ENCODE data around the gene PPP1R16B. TPM values are rescaled to one million over a fixed set of nuclear protein-coding genes. Genes with fewer than 3 reads are reported as not detected.

PPP1R16B gene
- total RNA-seq, 4 donors from 2014 or later, result 0.87 to 5.6 (median 3.6) TPM

DNA sequence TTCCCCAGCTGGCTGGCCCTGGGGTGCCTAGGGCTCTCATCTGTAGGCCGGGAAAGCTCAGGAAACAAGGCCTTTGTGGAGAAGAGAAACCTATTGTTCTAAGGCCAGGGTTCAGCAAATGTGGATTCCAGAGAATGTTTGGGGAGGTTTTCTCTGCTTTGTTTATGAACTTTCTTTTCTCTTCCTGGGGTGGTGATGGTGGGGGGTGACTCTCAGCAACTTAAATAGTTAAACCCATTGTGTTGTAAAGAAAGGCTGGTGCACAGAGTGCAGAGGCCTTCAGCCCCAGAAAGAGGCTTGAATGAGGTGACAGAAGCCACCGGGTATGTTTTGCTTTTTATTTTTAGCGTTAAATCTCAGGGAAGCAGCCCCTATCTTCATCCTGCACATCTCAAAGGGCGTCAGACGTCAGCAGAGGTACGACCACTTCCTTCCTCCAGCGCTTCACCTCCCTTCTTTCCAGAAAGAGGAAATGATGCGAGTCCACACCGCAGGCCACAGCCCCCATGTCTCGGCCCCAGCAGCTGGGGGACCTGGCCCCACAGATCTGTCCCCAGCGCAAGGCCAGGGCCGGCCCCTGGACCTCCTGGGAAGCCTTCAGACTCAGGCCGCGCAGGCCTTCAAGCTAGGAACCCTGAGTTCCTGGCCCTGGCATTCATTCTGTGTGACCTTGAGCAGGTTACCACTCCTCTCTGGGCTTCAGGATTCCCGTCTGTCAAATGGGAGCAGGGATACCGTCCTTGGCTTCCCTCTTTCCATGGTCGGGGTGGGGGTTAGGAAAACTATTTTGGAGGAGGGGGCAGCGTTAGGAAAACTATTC, 605 bp upstream of the PPP1R16B start:
- TF ChIP-seq POLR2A (IDR thresholded peaks at IDR 0.05) (no peak), POLR2AphosphoS5 (IDR thresholded peaks at IDR 0.05) (no peak), EP300 (IDR thresholded peaks at IDR 0.05) (no peak)
- TF ChIP-seq, protein P1, sequence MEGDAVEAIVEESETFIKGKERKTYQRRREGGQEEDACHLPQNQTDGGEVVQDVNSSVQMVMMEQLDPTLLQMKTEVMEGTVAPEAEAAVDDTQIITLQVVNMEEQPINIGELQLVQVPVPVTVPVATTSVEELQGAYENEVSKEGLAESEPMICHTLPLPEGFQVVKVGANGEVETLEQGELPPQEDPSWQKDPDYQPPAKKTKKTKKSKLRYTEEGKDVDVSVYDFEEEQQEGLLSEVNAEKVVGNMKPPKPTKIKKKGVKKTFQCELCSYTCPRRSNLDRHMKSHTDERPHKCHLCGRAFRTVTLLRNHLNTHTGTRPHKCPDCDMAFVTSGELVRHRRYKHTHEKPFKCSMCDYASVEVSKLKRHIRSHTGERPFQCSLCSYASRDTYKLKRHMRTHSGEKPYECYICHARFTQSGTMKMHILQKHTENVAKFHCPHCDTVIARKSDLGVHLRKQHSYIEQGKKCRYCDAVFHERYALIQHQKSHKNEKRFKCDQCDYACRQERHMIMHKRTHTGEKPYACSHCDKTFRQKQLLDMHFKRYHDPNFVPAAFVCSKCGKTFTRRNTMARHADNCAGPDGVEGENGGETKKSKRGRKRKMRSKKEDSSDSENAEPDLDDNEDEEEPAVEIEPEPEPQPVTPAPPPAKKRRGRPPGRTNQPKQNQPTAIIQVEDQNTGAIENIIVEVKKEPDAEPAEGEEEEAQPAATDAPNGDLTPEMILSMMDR (IDR thresholded peaks at IDR 0.05), result no peak
- no peak for DNase-seq (ENCODE audit: low spot score in 2 of 2)
- no peaks in the 10 kb centered on the region for H3K9me3 ChIP-seq
- peak overlapping the region; percentile 51 for H3K4me3 ChIP-seq
- H3K27ac ChIP-seq, result peak overlapping the region; percentile 47
- no peaks in the 10 kb centered on the region for H3K36me3 ChIP-seq
- peaks cover 51% of the 10 kb centered on the region for H3K27me3 ChIP-seq
- WGBS, result 41% methylated on average over 17 of the region's 18 CpGs
- H3K4me1 ChIP-seq, result peaks cover 18% of the 10 kb centered on the region

DNA sequence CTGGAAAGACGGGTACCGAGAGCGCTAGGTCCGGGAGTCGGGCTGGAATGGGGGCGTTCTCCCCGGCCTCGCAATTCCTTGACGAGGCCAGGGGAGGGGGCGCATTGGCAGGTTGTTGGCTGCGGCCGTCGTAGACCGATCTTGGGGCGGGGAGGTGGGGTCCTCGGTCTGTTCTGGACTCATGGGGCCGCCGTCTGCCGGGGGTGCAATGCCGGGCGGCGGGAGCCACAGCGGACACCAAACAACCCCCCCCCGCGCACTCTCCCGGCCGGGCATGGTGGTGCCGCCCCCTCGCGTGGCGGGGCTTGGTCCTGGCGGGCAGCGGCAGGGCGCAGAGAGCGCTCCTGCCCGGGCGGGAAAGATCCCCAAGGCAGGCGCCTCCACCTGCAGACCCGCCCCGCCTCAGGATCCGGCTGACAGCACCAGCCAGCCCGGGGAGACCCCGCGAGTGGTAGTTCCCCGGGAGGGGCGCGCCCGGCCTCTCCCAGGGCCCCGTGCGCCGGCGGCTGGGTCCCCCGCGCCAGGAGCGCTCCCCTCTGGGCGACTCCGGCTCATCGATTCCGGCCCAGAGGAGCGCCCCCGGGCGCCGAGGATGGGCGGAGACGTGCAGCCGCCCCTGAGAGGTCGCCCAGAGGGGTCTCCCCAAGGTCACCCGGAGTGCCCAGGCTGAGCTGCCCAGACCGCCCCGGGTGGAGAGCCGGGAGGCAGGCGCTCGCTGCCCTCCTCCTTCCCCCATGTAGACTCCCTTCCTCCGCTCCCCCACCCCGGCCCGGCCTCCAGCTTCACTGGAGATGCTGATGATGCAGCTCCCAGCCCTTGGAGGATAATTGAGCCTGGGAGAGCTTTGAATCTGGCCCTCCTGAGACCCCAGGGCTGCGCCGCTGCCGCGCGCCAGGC, 709 bp downstream of the PPP1R16B start:
- 0% methylated on average over 15 of the region's 81 CpGs for WGBS
- Histone ChIP-seq H3K27me3 (peaks cover 57% of the 10 kb centered on the region), H3K9me3 (no peaks in the 10 kb centered on the region), H3K27ac (peak overlapping the region; percentile 47), H3K4me1 (peaks cover 18% of the 10 kb centered on the region), H3K4me3 (peak overlapping the region; percentile 51), H3K36me3 (no peaks in the 10 kb centered on the region)
- DNase-seq (ENCODE audit: low spot score in 2 of 2), result no peak
- TF ChIP-seq POLR2AphosphoS5 (IDR thresholded peaks at IDR 0.05), result no peak
- TF ChIP-seq POLR2A (IDR thresholded peaks at IDR 0.05), result no peak
- no peak for TF ChIP-seq EP300 (IDR thresholded peaks at IDR 0.05)
- TF ChIP-seq, protein P1 (IDR thresholded peaks at IDR 0.05), result no peak

GRCh38 chr20:38806855-38807655, 1.6 kb downstream of the PPP1R16B start:
- Histone ChIP-seq H3K27ac (no peak overlapping the region), H3K27me3 (peaks cover 57% of the 10 kb centered on the region), H3K4me3 (peak overlapping the region; percentile 51), H3K9me3 (no peaks in the 10 kb centered on the region), H3K36me3 (no peaks in the 10 kb centered on the region), H3K4me1 (peaks cover 18% of the 10 kb centered on the region)
- no peak for TF ChIP-seq POLR2AphosphoS5 (IDR thresholded peaks at IDR 0.05)
- TF ChIP-seq, protein P1 (IDR thresholded peaks at IDR 0.05), result no peak
- no peak for TF ChIP-seq POLR2A (IDR thresholded peaks at IDR 0.05)
- TF ChIP-seq EP300 (IDR thresholded peaks at IDR 0.05), result no peak
- DNase-seq (ENCODE audit: low spot score in 2 of 2), result no peak
- 19% methylated on average over 17 of the region's 32 CpGs for WGBS

DNA sequence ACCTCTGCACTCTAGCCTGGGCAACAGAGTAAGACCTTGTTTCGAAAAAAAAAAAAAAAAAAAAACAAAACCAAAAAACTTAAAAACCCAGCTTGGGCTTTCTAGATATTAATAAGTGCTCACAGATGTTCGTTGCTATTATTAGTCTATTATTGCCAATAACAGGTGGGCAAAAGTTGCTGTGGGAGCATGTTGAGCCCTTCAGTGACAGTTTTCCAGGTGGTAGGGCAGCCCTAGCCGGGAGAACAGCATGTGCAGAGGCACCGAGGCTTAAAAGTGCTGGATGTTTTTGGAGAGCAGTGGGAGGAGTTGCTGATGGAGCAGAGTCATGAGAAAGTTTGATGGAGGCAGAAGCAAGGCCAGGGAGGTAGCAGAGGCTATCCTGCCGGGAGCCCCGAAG, 4.4 kb downstream of the PPP1R16B start:
- H3K9me3 ChIP-seq, result no peaks in the 10 kb centered on the region
- H3K27me3 ChIP-seq, result peaks cover 56% of the 10 kb centered on the region
- peaks cover 18% of the 10 kb centered on the region for H3K4me1 ChIP-seq
- TF ChIP-seq, protein P1 (IDR thresholded peaks at IDR 0.05), result no peak
- TF ChIP-seq POLR2A (IDR thresholded peaks at IDR 0.05) (no peak), EP300 (IDR thresholded peaks at IDR 0.05) (no peak), POLR2AphosphoS5 (IDR thresholded peaks at IDR 0.05) (no peak)
- no peak overlapping the region for H3K27ac ChIP-seq
- 65% methylated on average over 6 of the region's 6 CpGs for WGBS
- H3K36me3 ChIP-seq, result no peaks in the 10 kb centered on the region
- no peak for DNase-seq (ENCODE audit: low spot score in 2 of 2)
- no peak overlapping the region for H3K4me3 ChIP-seq

All from suprapubic skin (tissue), 4 donors.